ENCODE measurements around the gene DNAJB12. TPM values are rescaled to one million over a fixed set of nuclear protein-coding genes. Genes with fewer than 3 reads are reported as not detected.

The DNAJB12 gene
- total RNA-seq, 8 experiments from 2014 or later = 10.5 to 28.9 (median 20.3) TPM

GRCh38 chr10:72318418-72319262, 36.1 kb downstream of the DNAJB12 start:
- WGBS, 10 experiments = 58 to 100% (median 78%) methylated on average over 1 to 8 of the region's 10 CpGs
- H3K4me1 ChIP-seq (replicated peaks in 1 of 2) = peaks cover 36 to 45% of the 10 kb centered on the region in 2 donors
- no peak for ATAC-seq (replicated peaks in 6 of 8)

DNA sequence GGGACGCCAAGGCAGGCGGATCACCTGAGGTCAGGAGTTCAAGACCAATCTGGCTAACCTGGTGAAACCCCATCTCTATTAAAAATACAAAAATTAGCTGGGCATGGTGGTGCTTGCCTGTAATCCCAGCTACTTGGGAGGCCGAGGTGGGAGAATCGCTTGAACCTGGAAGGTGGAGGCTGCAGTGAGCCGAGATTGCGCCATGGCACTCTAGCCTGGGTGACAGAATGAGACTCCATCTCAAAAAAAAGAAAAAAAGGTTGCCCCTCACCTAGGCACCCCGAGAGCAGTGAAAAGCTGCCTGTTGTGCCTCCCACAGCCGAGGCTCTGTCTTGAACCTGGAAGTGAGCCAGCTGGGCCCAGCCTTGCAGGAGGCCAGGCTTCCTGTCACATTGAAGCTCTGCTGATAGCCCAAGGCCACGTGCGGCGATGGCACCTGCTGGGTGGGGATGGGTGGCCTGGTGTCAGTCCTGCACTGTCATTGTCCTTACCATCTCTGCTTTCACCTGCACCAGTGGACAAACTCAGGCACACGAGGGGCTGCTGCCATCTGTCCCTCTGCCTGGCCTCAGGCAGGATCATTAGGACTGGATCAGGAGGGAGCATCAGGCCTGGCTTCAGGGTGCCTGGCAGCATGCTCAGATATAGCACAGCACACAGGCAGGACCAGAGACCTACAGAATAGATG, 37.8 kb downstream of the DNAJB12 start:
- Histone ChIP-seq H3K4me3 (no peak overlapping the region), H3K4me1 (replicated peaks in 1 of 2) (peaks cover 26 to 29% of the 10 kb centered on the region in 2 donors), H3K27ac (no peak overlapping the region)
- in situ Hi-C loops (cut with MboI; ENCODE audit: low pct_unique_long_range_greater_than_20kb in 2 of 9, low sequenced_read_pairs in 9 of 9, unreplicated experiment in 9 of 9) = no loop called here
- no peak for ATAC-seq (replicated peaks in 6 of 8)
- 17 to 95% (median 85%) methylated on average over 1 to 8 of the region's 12 CpGs; no CpG with 5 or more reads in 3 of the 10 experiments for WGBS, 10 experiments

More at GRCh38 chr10:72318418-72319262, 36.1 kb downstream of the DNAJB12 start:
- Histone ChIP-seq H3K4me3 (no peak overlapping the region), H3K27ac (peak overlapping the region; percentile 23 to 97)
- in situ Hi-C loops (cut with MboI; ENCODE audit: low pct_unique_long_range_greater_than_20kb in 2 of 9, low sequenced_read_pairs in 9 of 9, unreplicated experiment in 9 of 9) = no loop called here

DNA sequence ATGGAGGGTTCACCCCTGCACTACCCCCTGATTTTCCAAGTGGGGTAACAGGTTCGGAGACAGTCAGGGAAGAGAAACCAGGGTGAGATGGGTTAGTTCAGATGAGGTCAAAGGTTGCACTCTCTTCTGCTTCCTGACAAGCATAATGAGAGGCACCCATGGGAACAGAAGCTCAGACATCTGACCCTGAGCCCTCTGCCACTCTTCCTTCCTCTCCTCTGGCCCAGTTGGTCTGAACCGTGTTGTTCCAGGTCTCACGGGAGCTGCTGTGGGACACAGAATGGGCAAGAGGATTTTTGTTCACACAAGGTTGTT, 38.4 kb downstream of the DNAJB12 start:
- no peak overlapping the region for H3K4me3 ChIP-seq
- H3K4me1 ChIP-seq (replicated peaks in 1 of 2) = peaks cover 20 to 24% of the 10 kb centered on the region in 2 donors
- ATAC-seq (replicated peaks in 6 of 8) = no peak
- in situ Hi-C loops (cut with MboI; ENCODE audit: low pct_unique_long_range_greater_than_20kb in 2 of 9, low sequenced_read_pairs in 9 of 9, unreplicated experiment in 9 of 9) = no loop called here
- 60 to 100% (median 82%) methylated on average over 1 of the region's 3 CpGs; no CpG with 5 or more reads in 6 of the 10 experiments for WGBS, 10 experiments
- H3K27ac ChIP-seq = no peak overlapping the region

GRCh38 chr10:72315611-72316385, 38.9 kb downstream of the DNAJB12 start:
- ATAC-seq (replicated peaks in 6 of 8) = no peak
- Histone ChIP-seq H3K4me1 (replicated peaks in 1 of 2) (peaks cover 20 to 21% of the 10 kb centered on the region in 2 donors), H3K4me3 (no peak overlapping the region), H3K27ac (no peak overlapping the region)
- in situ Hi-C loops (cut with MboI; ENCODE audit: low pct_unique_long_range_greater_than_20kb in 2 of 9, low sequenced_read_pairs in 9 of 9, unreplicated experiment in 9 of 9) = no loop called here
- 64 to 100% (median 82%) methylated on average over 1 to 2 of the region's 2 CpGs; no CpG with 5 or more reads in 6 of the 10 experiments for WGBS, 10 experiments

DNA sequence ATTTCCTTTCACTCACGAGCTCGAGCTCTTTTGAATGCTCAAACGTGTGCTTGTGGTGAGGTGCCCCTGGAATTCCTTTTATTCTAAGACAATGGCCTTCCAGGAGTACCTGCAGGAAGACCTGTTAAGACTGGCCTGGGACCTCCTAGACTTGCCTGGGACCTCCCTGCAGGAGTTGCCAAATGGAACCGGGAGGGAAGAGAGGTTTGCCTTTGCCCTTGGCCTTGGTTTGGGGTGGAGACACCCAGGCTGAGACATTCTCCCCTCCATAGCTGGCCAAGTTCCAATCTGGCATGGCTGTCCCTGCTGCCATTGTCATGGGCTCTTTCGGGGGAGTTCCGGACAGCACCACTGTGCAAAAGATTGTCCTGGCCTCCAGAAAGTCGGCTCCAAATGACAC, 39.7 kb downstream of the DNAJB12 start:
- no peak overlapping the region for H3K27ac ChIP-seq

DNA sequence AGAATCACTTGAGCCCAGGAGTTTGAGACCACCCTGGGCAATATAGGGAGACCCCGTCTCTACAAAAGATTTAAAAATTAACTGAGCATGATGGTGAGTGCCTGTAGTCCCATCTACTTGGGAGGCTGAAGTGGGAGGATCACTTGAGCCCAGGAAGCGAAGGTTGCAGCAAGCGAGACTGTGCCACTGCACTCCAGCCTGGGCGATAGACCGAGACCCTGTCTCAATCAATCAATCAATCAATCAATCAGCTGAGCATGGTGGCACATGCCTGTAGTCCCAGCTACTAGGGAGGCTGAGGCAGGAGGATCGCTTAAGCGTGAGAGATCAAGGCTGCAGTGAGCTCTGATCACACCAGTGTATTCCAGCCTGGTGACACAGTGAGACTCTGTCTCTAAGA, 40.5 kb downstream of the DNAJB12 start:
- in situ Hi-C loops (cut with MboI; ENCODE audit: low pct_unique_long_range_greater_than_20kb in 2 of 9, low sequenced_read_pairs in 9 of 9, unreplicated experiment in 9 of 9) = no loop called here
- Histone ChIP-seq H3K4me3 (no peak overlapping the region), H3K27ac (no peak overlapping the region), H3K4me1 (replicated peaks in 1 of 2) (peaks cover 7 to 10% of the 10 kb centered on the region in 2 donors)
- WGBS, 10 experiments = 75 to 100% (median 91%) methylated on average over 1 to 5 of the region's 7 CpGs; no CpG with 5 or more reads in 5 of the 10 experiments
- no peak for ATAC-seq (replicated peaks in 6 of 8)

More for the DNA sequence above, 39.7 kb downstream of the DNAJB12 start:
- no peak overlapping the region for H3K4me3 ChIP-seq
- in situ Hi-C loops (cut with MboI; ENCODE audit: low pct_unique_long_range_greater_than_20kb in 2 of 9, low sequenced_read_pairs in 9 of 9, unreplicated experiment in 9 of 9) = no loop called here
- peaks cover 15 to 18% of the 10 kb centered on the region in 2 donors for H3K4me1 ChIP-seq (replicated peaks in 1 of 2)
- WGBS, 10 experiments = 40 to 100% (median 67%) methylated on average over 1 to 7 of the region's 7 CpGs; no CpG with 5 or more reads in 1 of the 10 experiments
- ATAC-seq (replicated peaks in 6 of 8) = no peak

- in situ Hi-C loops (cut with MboI; ENCODE audit: low pct_unique_long_range_greater_than_20kb in 2 of 9, low sequenced_read_pairs in 9 of 9, unreplicated experiment in 9 of 9) = no loop called here
These were observed 41.8 kb downstream of the DNAJB12 start for GRCh38 chr10:72312865-72313391.

GRCh38 chr10:72311667-72312066, 43.1 kb downstream of the DNAJB12 start:
- in situ Hi-C loops (cut with MboI; ENCODE audit: low pct_unique_long_range_greater_than_20kb in 2 of 9, low sequenced_read_pairs in 9 of 9, unreplicated experiment in 9 of 9) = no loop called here
- Histone ChIP-seq H3K27ac (no peak overlapping the region), H3K4me3 (no peak overlapping the region), H3K4me1 (replicated peaks in 1 of 2) (peaks cover 5 to 11% of the 10 kb centered on the region in 2 donors)
- ATAC-seq (replicated peaks in 6 of 8) = no peak
- WGBS, 10 experiments = 68 to 100% (median 95%) methylated on average over 1 to 7 of the region's 7 CpGs; no CpG with 5 or more reads in 2 of the 10 experiments

More at GRCh38 chr10:72312865-72313391, 41.8 kb downstream of the DNAJB12 start:
- WGBS, 10 experiments = 86 to 100% (median 98%) methylated on average over 2 to 8 of the region's 8 CpGs; no CpG with 5 or more reads in 1 of the 10 experiments
- Histone ChIP-seq H3K27ac (no peak overlapping the region), H3K4me1 (replicated peaks in 1 of 2) (peaks cover 5 to 11% of the 10 kb centered on the region in 2 donors), H3K4me3 (no peak overlapping the region)
- no peak for ATAC-seq (replicated peaks in 6 of 8)

- in situ Hi-C loops (cut with MboI; ENCODE audit: low pct_unique_long_range_greater_than_20kb in 2 of 9, low sequenced_read_pairs in 9 of 9, unreplicated experiment in 9 of 9) = no loop called here
- peak in 5 of 8 experiments; percentile 10 to 35 (median 15) for ATAC-seq (replicated peaks in 6 of 8)
- H3K4me3 ChIP-seq = no peak overlapping the region
- H3K4me1 ChIP-seq (replicated peaks in 1 of 2) = peaks cover 5 to 11% of the 10 kb centered on the region in 2 donors
- WGBS, 10 experiments = 100% methylated on average over 1 to 2 of the region's 4 CpGs; no CpG with 5 or more reads in 5 of the 10 experiments
- no peak overlapping the region for H3K27ac ChIP-seq
These were observed 44.1 kb downstream of the DNAJB12 start for GRCh38 chr10:72310636-72311035.

GRCh38 chr10:72310241-72310633, 44.5 kb downstream of the DNAJB12 start:
- 25 to 80% methylated on average over 1 to 2 of the region's 11 CpGs; no CpG with 5 or more reads in 8 of the 10 experiments for WGBS, 10 experiments
- Histone ChIP-seq H3K4me1 (replicated peaks in 1 of 2) (peaks cover 5 to 11% of the 10 kb centered on the region in 2 donors), H3K27ac (no peak overlapping the region), H3K4me3 (no peak overlapping the region)
- ATAC-seq (replicated peaks in 6 of 8) = no peak
- in situ Hi-C loops (cut with MboI; ENCODE audit: low pct_unique_long_range_greater_than_20kb in 2 of 9, low sequenced_read_pairs in 9 of 9, unreplicated experiment in 9 of 9) = no loop called here

DNA sequence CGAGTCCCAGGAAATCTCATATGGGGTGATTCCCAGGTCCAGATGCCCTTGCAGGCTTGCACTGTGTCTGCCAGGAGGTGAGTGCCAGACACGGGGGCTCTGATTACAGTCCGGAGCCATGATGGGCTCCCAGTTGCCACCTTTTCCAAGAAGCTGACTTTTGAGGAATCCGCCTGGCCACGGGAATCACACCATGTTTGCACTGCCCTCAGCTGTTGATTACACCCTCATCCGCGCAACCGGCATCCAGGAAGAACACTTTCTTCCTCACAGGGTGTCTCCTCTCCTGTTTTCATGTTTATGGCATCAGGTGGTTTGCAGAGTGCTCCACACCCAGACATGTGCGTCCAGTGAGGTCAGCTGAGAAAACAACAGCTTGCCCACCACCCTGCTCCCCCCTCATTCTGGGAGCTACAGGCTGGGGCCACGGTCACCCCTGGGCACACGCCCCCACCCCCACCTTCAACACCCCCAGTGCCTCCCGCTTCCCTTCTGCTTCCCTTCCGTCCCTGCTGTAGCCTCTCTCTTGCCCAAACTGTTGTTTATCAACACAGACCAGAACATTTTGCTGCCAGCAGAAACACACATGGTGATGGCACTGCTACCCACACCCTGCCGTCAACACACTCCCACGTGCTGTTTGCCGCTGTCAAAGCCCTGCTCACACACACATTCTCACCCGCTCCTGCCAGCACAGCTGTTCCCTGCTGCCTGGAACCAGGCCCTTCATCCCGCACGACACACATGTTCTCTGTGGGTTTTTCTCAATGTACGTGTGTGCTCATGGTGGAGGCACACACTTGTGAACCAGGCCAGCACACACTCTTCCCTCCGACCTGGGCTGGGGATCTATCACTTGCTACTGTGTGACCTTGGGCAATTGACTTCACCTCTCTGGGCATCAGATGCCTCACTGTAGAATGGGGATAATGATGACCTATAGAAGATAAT, 45.2 kb downstream of the DNAJB12 start:
- Histone ChIP-seq H3K4me1 (replicated peaks in 1 of 2) (peaks cover 5 to 11% of the 10 kb centered on the region in 2 donors), H3K4me3 (no peak overlapping the region), H3K27ac (no peak overlapping the region)
- in situ Hi-C loops (cut with MboI; ENCODE audit: low pct_unique_long_range_greater_than_20kb in 2 of 9, low sequenced_read_pairs in 9 of 9, unreplicated experiment in 9 of 9) = no loop called here
- 20 to 89% (median 66%) methylated on average over 2 to 7 of the region's 21 CpGs; no CpG with 5 or more reads in 5 of the 10 experiments for WGBS, 10 experiments
- peak; percentile 19 to 81 (median 38) for ATAC-seq (replicated peaks in 6 of 8)
